K562 (cell line): ENCODE results near the gene SLC39A3. TPM values are rescaled to one million over a fixed set of nuclear protein-coding genes. Genes with fewer than 3 reads are reported as not detected.

ENCODE experiments used
- ATAC-seq: fragments of 200-7000 bp; cut with Tn5 transposase; 3 replicates; pipeline ENCODE4 v1.9.1; 2020; ENCODE audit warnings: moderate library complexity
- BruUV-seq: library from RNA; stranded (reverse); fragments of 400-500 nt; replicated peaks from 2 replicates; lab custom pipeline; 2021; lab: Mats Ljungman, UMichigan
- CTCF ChIA-PET: fragments of 300-600 bp; formaldehyde crosslinking; extraction: SDS; loops from one replicate; lab custom pipeline; 2021; ENCODE audit warnings: low intra/inter-chr PET ratio; lab: Yijun Ruan, JAX
- POLR2A ChIA-PET: fragments of 300-600, 350-650 bp; sonication (Branson Sonifier 250); formaldehyde crosslinking; extraction: SDS; loops from one replicate; lab custom pipeline; 2021; ENCODE audit warnings: antibody characterized with exemption, inconsistent platforms; lab: Yijun Ruan, JAX
- DNase-seq, 4 experiments: peaks; one replicate each; pipeline versions ENCODE4 v3.0.0 to v3.0.0-alpha.2; 2011 to 2018; ENCODE audit warnings: low spot score in 3 of 4, mixed read lengths in 3 of 4; ENCODE audit errors: extremely low read depth in 1 of 4
- FAIRE-seq: peaks from 2 replicates; lab custom pipeline; 2011; peaks lifted over from hg19 to GRCh38; lab: Jason Lieb, UNC
- H2AFZ ChIP-seq: 2 replicates; pipeline ENCODE4 v1.6.0; 2011; ENCODE audit warnings: low read depth, low read length, control low read depth, inconsistent platforms
- H3K27ac ChIP-seq: fragments of 200-600 bp; 3 replicates; pipeline ENCODE4 v1.8.0; 2011; ENCODE audit warnings: low read depth, mild to moderate bottlenecking, control low read depth, inconsistent platforms, low read length, moderate library complexity, mixed read lengths; ENCODE audit errors: extremely low read depth
- H3K27me3 ChIP-seq, 2 experiments: fragments of 300-600 bp in 1 of 2; 2 replicates in 1 of 2; 3 replicates in 1 of 2; pipeline versions ENCODE4 v1.6.0 to v1.8.0; 2011; ENCODE audit warnings: inconsistent platforms in 2 of 2, low read length in 2 of 2, mild to moderate bottlenecking in 1 of 2, mixed read lengths in 1 of 2, moderate library complexity in 1 of 2; ENCODE audit not compliant: control insufficient read depth in 2 of 2, insufficient read depth in 2 of 2
- H3K36me3 ChIP-seq: fragments of 300-600 bp; 3 replicates; pipeline ENCODE4 v1.8.0; 2011; ENCODE audit warnings: mild to moderate bottlenecking, low read length, inconsistent platforms; ENCODE audit not compliant: control insufficient read depth, insufficient read depth
- H3K4me1 ChIP-seq, 2 experiments: fragments of 200-600 bp in 1 of 2; replicated peaks in 1 of 2; 2 replicates in 1 of 2; 3 replicates in 1 of 2; pipeline versions ENCODE4 v1.5.1 to v1.8.0; 2011; ENCODE audit warnings: inconsistent platforms in 2 of 2, low read length in 2 of 2, mild to moderate bottlenecking in 1 of 2, mixed read lengths in 1 of 2, moderate library complexity in 1 of 2; ENCODE audit not compliant: control insufficient read depth in 2 of 2, insufficient read depth in 2 of 2
- H3K4me2 ChIP-seq: 2 replicates; pipeline ENCODE4 v1.6.1; 2011; ENCODE audit warnings: low read length, control low read depth, inconsistent platforms, mixed read lengths; ENCODE audit not compliant: insufficient read depth
- H3K4me3 ChIP-seq: fragments of 200-600 bp; sonication (generic), shearing (Covaris generic); 2 replicates; pipeline ENCODE4 v1.5.1; 2016; ENCODE audit warnings: control low read depth, inconsistent platforms
- H3K79me2 ChIP-seq: fragments of 200-600 bp; 3 replicates; pipeline ENCODE4 v1.8.0; 2011; ENCODE audit warnings: low read length, inconsistent platforms; ENCODE audit not compliant: control insufficient read depth, insufficient read depth
- H3K9ac ChIP-seq, 2 experiments: 2 replicates each; pipeline versions ENCODE4 v1.6.0 to v1.6.1; 2011; ENCODE audit warnings: low read depth in 2 of 2, low read length in 2 of 2, control low read depth in 1 of 2, inconsistent platforms in 1 of 2, mild to moderate bottlenecking in 1 of 2, mixed read lengths in 1 of 2; ENCODE audit not compliant: insufficient read depth in 1 of 2
- H3K9me1 ChIP-seq: one replicate; pipeline ENCODE4 v1.6.0; 2011; ENCODE audit warnings: inconsistent platforms, mild to moderate bottlenecking, low read length, moderate library complexity; ENCODE audit not compliant: control insufficient read depth, insufficient read depth
- H3K9me3 ChIP-seq: replicated peaks from 2 replicates; pipeline ENCODE4 v1.5.1; 2011; ENCODE audit warnings: low read depth, low read length, inconsistent platforms; ENCODE audit not compliant: control insufficient read depth, insufficient read depth
- H4K20me1 ChIP-seq: replicated peaks from 2 replicates; pipeline ENCODE4 v1.6.1; 2011; ENCODE audit warnings: low read length, inconsistent platforms, mixed read lengths; ENCODE audit not compliant: control insufficient read depth, insufficient read depth
- E4F1 ChIP-seq: fragments of 250-450 bp; sonication (Bioruptor Pico); IDR thresholded peaks from 2 replicates; pipeline ENCODE4 v1.5.0; 2021; ENCODE audit warnings: mild to moderate bottlenecking, borderline replicate concordance
- FOSL1 ChIP-seq: fragments of 200-800 bp; sonication (Bioruptor generic); conservative IDR thresholded peaks from 2 replicates; pipeline ENCODE4 v1.6.1; 2016; ENCODE audit warnings: missing genetic modification characterization, missing compliant biosample characterization
- MAFK ChIP-seq: IDR thresholded peaks from 2 replicates; pipeline ENCODE4 v1.6.1; 2011; ENCODE audit warnings: low read length, improper control_type of control experiment
- SREBF1 ChIP-seq: fragments of 150-350 bp; IDR thresholded peaks from 2 replicates; pipeline ENCODE4 v1.6.1; 2014; ENCODE audit warnings: antibody characterized with exemption, low read depth, low read length, borderline replicate concordance
- TARDBP ChIP-seq: fragments of 450-650 bp; IDR thresholded peaks from 2 replicates; pipeline ENCODE4 v1.6.1; 2016
- ZNF121 ChIP-seq: sonication (generic); formaldehyde crosslinking; conservative IDR thresholded peaks from 2 replicates; pipeline ENCODE4 v1.8.0; 2022; ENCODE audit warnings: missing genetic modification reagents
- ZNF274 ChIP-seq: IDR thresholded peaks from 2 replicates; pipeline ENCODE4 v1.6.1; 2011; ENCODE audit warnings: low read depth, mild to moderate bottlenecking, low read length, moderate library complexity, borderline replicate concordance
- ZNF57 ChIP-seq: fragments of 450-650 bp; formaldehyde crosslinking; IDR thresholded peaks from 2 replicates; pipeline ENCODE4 v1.4.0; 2020; ENCODE audit warnings: mild to moderate bottlenecking, moderate library complexity
- WGBS: fragments of 100-300 bp; shearing (Covaris generic); methylation state at CpG from one replicate; pipeline ENCODE4 v1.1.6; 2016; ENCODE audit warnings: low coverage, mixed read lengths; ENCODE audit not compliant: insufficient coverage; ENCODE audit errors: missing lambda C conversion rate; 5-methylcytosine and 5-hydroxymethylcytosine counted together
- in situ Hi-C: fragments of 300-500 bp; cut with MboI; formaldehyde crosslinking; loops from 4 replicates; pipeline ENCODE4 v1.15.0; 2018; ENCODE audit warnings: inconsistent platforms, mixed read lengths
- intact Hi-C: fragments of 100-400 bp; cut with micrococcal nuclease; formaldehyde crosslinking; loops from 2 replicates; pipeline ENCODE4 v1.14.2; 2022
- polyA plus RNA-seq, 8 experiments: library from polyadenylated mRNA; depleted of rRNA in 4 of 8; stranded (reverse) in 5 of 8; unstranded in 3 of 8; fragments of >200 nt; fragmentation: Nextera tagmentation in 2 of 8; fragmentation: Illumina TruSeq in 1 of 8; extraction: Ambion mirVana in 2 of 8; extraction: Trizol in 1 of 8; gene quantifications; 2 replicates each; pipeline versions ENCODE4 v1.2.1 to v1.2.3, GENCODE V29; 2011 to 2014; ENCODE audit warnings: inconsistent platforms in 1 of 8, missing spikeins in 1 of 8
- total RNA-seq, 7 experiments: library from RNA; depleted of rRNA in 6 of 7; stranded (reverse); fragments of >200 nt in 6 of 7; fragmentation: Illumina TruSeq in 2 of 7; extraction: Trizol in 2 of 7; gene quantifications; 2 replicates each; pipeline versions ENCODE4 v1.2.1 to v1.2.3, GENCODE V29; 2011 to 2021; ENCODE audit warnings: low replicate concordance in 1 of 7
- TF ChIP-seq, protein P1 (sequence below): fragments of 450-650 bp; IDR thresholded peaks from 2 replicates; pipeline ENCODE4 v1.7.1; 2018; ENCODE audit warnings: mild to moderate bottlenecking, low read depth; ENCODE audit not compliant: partially characterized antibody

SLC39A3 gene
- total and polyA plus RNA-seq, 9 of the 15 experiments (the other 6 are each of a cell fraction or from before 2014, with no cell fraction given): 2.3 to 215 (median 127) TPM

DNA sequence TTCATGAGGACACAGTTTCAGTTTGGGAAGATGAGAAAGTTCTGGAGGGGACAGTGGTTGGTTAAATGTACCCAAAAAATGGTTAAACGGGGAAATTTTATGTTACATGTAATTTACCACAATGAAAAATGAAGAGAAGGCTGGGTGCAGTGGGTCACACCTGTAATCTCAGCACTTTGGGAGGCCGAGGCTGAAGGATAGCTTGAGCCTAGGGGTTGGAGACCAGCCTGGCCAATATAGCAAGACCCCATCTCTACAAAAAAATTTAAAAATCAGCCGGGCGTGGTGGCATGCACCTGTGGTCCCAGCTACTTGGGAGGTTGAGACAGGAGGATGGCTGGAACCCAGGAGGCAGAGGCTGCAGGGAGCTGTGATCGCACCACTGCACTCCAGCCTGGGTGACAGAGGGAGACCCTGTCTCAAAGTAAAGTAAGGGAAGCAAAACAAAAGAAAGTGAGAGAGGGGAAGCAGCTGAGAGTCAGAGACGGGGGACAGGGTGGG, 54.6 kb downstream of the SLC39A3 start:
- H3K4me2 ChIP-seq: no peak overlapping the region
- intact Hi-C loops: no loop called here
- TF ChIP-seq FOSL1: no peak
- peak; percentile 53 for TF ChIP-seq ZNF121
- no peaks in the 10 kb centered on the region for H3K36me3 ChIP-seq
- H3K79me2 ChIP-seq: no peaks in the 10 kb centered on the region
- in situ Hi-C loops: no loop called here
- H3K9me3 ChIP-seq: no peaks in the 10 kb centered on the region
- no peak overlapping the region for H2AFZ ChIP-seq
- H3K4me1 ChIP-seq: peaks cover 0 to 9% of the 10 kb centered on the region in 2 experiments; a peak in 1 of 5 replicates
- peaks cover 13 to 62% of the 10 kb centered on the region in 2 experiments; a peak in 4 of 5 replicates for H3K27me3 ChIP-seq
- H4K20me1 ChIP-seq: no peaks in the 10 kb centered on the region
- CTCF ChIA-PET: interaction anchor here (0.6 kb wide), 1 partner anchor 62 kb away, joined by 3 read pairs; no protein-coding TSS in a partner anchor
- FAIRE-seq (no peak), DNase-seq (no peak), ATAC-seq (no peak)
- 21% methylated on average over 6 of the region's 6 CpGs for WGBS
- H3K9me1 ChIP-seq: no peaks in the 10 kb centered on the region
- H3K4me3 ChIP-seq: no peak overlapping the region
- H3K9ac ChIP-seq: no peak overlapping the region
- BruUV-seq: no TSS peak
- POLR2A ChIA-PET: interaction anchor here (0.6 to 1.0 kb wide), 2 partner anchors 10 to 12 kb away, joined by 3 to 5 read pairs; no protein-coding TSS in a partner anchor
- H3K27ac ChIP-seq: no peak overlapping the region

- no peaks in the 10 kb centered on the region for H3K9me1 ChIP-seq
- H3K36me3 ChIP-seq: no peaks in the 10 kb centered on the region
- no TSS peak for BruUV-seq
- CTCF ChIA-PET: interaction anchor here (0.7 kb wide), 1 partner anchor 74 kb away, joined by 4 read pairs; no protein-coding TSS in a partner anchor
- POLR2A ChIA-PET: interaction anchor here (0.6 to 1.1 kb wide), 3 partner anchors 16 to 504 kb away, joined by 3 read pairs; no protein-coding TSS in a partner anchor
- in situ Hi-C loops (no loop called here), intact Hi-C loops (no loop called here)
- no peak overlapping the region for H3K4me3 ChIP-seq
- no peak overlapping the region for H3K27ac ChIP-seq
- no peaks in the 10 kb centered on the region for H3K79me2 ChIP-seq
- WGBS: 12% methylated on average over 20 of the region's 20 CpGs
- no peak for ATAC-seq
- no peaks in the 10 kb centered on the region; the same call in 1 of the 2 replicates for H3K9me3 ChIP-seq
- no peak overlapping the region for H2AFZ ChIP-seq
- peaks cover 10 to 61% of the 10 kb centered on the region in 2 experiments; a peak in 4 of 5 replicates for H3K27me3 ChIP-seq
- no peak overlapping the region for H3K4me2 ChIP-seq
- FAIRE-seq: no peak
- H3K4me1 ChIP-seq: peaks cover 0 to 9% of the 10 kb centered on the region in 2 experiments; a peak in 1 of 5 replicates
- H3K9ac ChIP-seq: no peak overlapping the region
- no peaks in the 10 kb centered on the region for H4K20me1 ChIP-seq
- no peak for DNase-seq
- TF ChIP-seq MAFK (no peak), ZNF274 (no peak), SREBF1 (no peak), E4F1 (CRISPR knock-in tag) (no peak), TARDBP (no peak), ZNF57 (no peak)
- TF ChIP-seq, protein P1, sequence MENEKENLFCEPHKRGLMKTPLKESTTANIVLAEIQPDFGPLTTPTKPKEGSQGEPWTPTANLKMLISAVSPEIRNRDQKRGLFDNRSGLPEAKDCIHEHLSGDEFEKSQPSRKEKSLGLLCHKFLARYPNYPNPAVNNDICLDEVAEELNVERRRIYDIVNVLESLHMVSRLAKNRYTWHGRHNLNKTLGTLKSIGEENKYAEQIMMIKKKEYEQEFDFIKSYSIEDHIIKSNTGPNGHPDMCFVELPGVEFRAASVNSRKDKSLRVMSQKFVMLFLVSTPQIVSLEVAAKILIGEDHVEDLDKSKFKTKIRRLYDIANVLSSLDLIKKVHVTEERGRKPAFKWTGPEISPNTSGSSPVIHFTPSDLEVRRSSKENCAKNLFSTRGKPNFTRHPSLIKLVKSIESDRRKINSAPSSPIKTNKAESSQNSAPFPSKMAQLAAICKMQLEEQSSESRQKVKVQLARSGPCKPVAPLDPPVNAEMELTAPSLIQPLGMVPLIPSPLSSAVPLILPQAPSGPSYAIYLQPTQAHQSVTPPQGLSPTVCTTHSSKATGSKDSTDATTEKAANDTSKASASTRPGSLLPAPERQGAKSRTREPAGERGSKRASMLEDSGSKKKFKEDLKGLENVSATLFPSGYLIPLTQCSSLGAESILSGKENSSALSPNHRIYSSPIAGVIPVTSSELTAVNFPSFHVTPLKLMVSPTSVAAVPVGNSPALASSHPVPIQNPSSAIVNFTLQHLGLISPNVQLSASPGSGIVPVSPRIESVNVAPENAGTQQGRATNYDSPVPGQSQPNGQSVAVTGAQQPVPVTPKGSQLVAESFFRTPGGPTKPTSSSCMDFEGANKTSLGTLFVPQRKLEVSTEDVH: no peak
Observed at GRCh38 chr19:2683430-2684003, 56.3 kb downstream of the SLC39A3 start.
